NCI-H1105 (cell line): ENCODE data around the gene ABCA3.

Source experiments
- DNase-seq: peaks from one replicate; lab custom pipeline; 2025; lab: John Stamatoyannopoulos, UW

ABCA3 gene

GRCh38 chr16:2233872-2234812 is 106.4 kb downstream of the ABCA3 start:
- no peak for DNase-seq

- DNase-seq, result no peak
Observed at GRCh38 chr16:2233046-2233775, 107.3 kb downstream of the ABCA3 start.

- no peak for DNase-seq
Observed at GRCh38 chr16:2232094-2232990, 108.2 kb downstream of the ABCA3 start.

GRCh38 chr16:2231016-2231931 is 109.3 kb downstream of the ABCA3 start:
- DNase-seq, result no peak

- DNase-seq, result no peak
Observed at GRCh38 chr16:2230376-2230775, 110.2 kb downstream of the ABCA3 start.

GRCh38 chr16:2229632-2230250 is 110.8 kb downstream of the ABCA3 start:
- DNase-seq, result no peak

- no peak for DNase-seq
Observed at GRCh38 chr16:2229091-2229490, 111.4 kb downstream of the ABCA3 start.

- no peak for DNase-seq
Observed at GRCh38 chr16:2228161-2228824, 112.2 kb downstream of the ABCA3 start.

- no peak for DNase-seq
Observed at GRCh38 chr16:2226918-2227317, 113.6 kb downstream of the ABCA3 start.

GRCh38 chr16:2226245-2226793 is 114.2 kb downstream of the ABCA3 start:
- DNase-seq, result no peak
